ENCODE measurements around the gene SIRT7. TPM values are rescaled to one million over a fixed set of nuclear protein-coding genes. Genes with fewer than 3 reads are reported as not detected.
A peak's percentile ranks its signal among the peaks of the same experiment; 100 is the strongest.

The SIRT7 gene
- total RNA-seq, 3 donors from 2014 or later (not counting 1 experiment from before 2014, with no cell fraction given): 75.8 to 102 (median 94.9) TPM

DNA sequence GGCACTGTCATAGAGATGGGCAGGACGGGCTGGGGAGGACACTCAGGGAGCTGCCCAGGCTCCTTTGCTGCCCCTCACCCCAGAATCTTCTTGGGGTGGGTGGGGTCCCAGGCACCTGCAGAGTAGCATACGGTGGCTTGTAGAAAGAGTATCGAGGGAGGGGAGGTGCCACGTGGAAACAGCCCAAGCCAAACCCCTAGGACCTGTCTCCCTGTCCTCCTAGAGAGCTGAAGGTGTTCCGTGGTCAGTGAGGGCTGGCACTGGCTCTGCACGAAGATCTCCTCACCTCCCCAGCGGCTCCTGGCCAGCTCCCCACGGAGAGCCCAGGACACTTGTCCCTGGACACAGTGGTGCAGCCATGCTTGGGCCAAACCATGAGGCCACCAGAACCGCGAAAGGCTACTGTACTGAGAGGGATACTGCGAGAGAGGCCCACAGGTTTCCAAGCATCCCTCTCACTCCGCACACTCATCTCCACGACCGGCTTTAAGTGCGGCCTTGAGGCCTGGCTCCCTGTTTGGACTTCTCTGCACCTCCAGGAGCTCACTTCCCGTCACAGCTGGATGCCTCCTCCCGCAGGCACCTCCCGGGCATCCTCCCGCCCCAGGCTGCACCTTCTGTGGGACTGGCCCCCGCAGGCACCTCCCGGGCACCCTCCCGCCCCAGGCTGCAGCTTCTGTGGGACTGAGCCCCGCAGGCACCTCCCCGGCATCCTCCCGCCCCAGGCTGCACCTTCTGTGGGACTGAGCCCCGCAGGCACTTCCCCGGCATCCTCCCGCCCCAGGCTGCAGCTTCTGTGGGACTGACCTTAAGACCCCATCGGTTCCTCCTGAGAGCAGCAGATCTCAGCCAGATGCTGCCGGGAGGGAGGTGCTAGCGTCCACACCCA is 11.5 kb upstream of the SIRT7 start:
- Mint-ChIP-seq H3K36me3 (no peaks in the 10 kb centered on the region), H3K4me1 (peaks cover 5 to 10% of the 10 kb centered on the region in 2 donors), H3K27ac (peak overlapping the region in 1 of 2 donors; percentile 70), H3K27me3 (ENCODE audit: low read depth in 2 of 2) (peaks cover 0 to 17% of the 10 kb centered on the region in 2 donors), H3K4me3 (peak overlapping the region; percentile 28), H3K9me3 (no peaks in the 10 kb centered on the region)
- Histone ChIP-seq H3K4me3 (ENCODE audit: low read length) (no peak overlapping the region), H3K4me1 (ENCODE audit: control insufficient read depth, insufficient read depth, low read length) (peaks cover 31% of the 10 kb centered on the region), H3K9me3 (ENCODE audit: control insufficient read depth, insufficient read depth, low read length) (no peaks in the 10 kb centered on the region), H3K27me3 (ENCODE audit: control insufficient read depth, insufficient read depth, low read length) (peaks cover 13% of the 10 kb centered on the region), H3K36me3 (ENCODE audit: control insufficient read depth, insufficient read depth, low read length) (no peaks in the 10 kb centered on the region), H3K27ac (ENCODE audit: low read length) (no peak overlapping the region)
- DNase-seq (no peak), ATAC-seq (no peak)
- no peak for TF ChIP-seq CTCF (IDR thresholded peaks at IDR 0.05)
- WGBS (ENCODE audit: insufficient coverage): 94% methylated on average over 31 of the region's 31 CpGs
- intact Hi-C loops (cut with micrococcal nuclease): no loop called here

- Mint-ChIP-seq H3K27ac (peak overlapping the region; percentile 69 to 70), H3K4me3 (peak overlapping the region; percentile 40), H3K27me3 (ENCODE audit: low read depth in 2 of 2) (peaks cover 0 to 17% of the 10 kb centered on the region in 2 donors), H3K4me1 (peaks cover 5 to 15% of the 10 kb centered on the region in 2 donors), H3K36me3 (no peaks in the 10 kb centered on the region), H3K9me3 (no peaks in the 10 kb centered on the region)
- no peak for ATAC-seq
- no peak overlapping the region for H3K27ac ChIP-seq (ENCODE audit: low read length)
- H3K4me1 ChIP-seq (ENCODE audit: control insufficient read depth, insufficient read depth, low read length): peaks cover 39% of the 10 kb centered on the region
- WGBS (ENCODE audit: insufficient coverage): 24% methylated on average over 44 of the region's 44 CpGs
- intact Hi-C loops (cut with micrococcal nuclease): no loop called here
- peak in 1 of 2 donors; percentile 37 for DNase-seq
- H3K4me3 ChIP-seq (ENCODE audit: low read length): peak overlapping the region; percentile 20
- H3K9me3 ChIP-seq (ENCODE audit: control insufficient read depth, insufficient read depth, low read length): no peaks in the 10 kb centered on the region
- peaks cover 13% of the 10 kb centered on the region for H3K27me3 ChIP-seq (ENCODE audit: control insufficient read depth, insufficient read depth, low read length)
- H3K36me3 ChIP-seq (ENCODE audit: control insufficient read depth, insufficient read depth, low read length): no peaks in the 10 kb centered on the region
- no peak for TF ChIP-seq CTCF (IDR thresholded peaks at IDR 0.05)
These were observed 10.7 kb upstream of the SIRT7 start for GRCh38 chr17:81928544-81929252.

DNA sequence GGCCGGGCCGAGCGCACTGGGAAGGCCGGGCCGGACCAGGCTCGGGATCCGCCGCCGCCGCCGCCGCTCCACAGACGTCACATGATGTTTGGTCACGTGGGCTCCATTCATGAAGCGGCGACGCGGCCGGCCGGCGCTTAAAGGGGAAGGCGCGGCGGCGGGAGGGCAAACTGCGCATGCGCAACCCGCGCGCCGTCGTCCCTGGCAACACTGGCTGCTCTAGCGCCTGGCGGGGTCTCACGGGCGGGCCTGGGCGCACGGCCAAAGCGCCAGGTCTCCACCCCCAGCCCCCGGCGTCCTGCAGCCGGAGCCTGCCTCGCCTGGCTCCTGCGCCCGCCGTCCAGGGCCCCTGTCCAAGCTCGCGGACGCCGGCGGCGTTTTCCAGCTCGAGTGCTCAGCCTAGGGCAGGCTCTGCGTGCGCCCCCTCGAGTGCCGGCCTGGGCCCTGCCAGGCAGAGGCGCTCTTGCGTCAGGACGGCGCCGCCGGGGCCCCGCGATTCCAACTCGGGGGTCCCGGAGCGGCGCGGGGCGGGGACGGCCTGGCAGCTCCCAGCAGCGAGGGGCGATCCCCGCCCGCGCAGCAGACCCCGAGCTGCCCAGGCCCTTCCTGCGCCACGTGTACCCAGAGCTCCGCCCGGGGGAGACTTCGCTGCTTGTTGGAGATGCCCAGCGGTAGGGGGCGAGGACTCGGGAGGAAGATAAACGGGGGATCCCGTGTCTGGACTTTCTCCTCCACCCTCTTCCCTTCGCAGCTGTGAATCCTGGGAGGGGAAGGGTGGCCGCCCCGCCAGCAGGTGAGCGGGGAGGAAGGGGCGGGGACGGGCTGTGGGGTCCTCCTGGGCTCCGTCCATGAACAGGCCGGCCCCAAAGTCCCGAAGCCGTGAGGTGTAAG is 9.9 kb upstream of the SIRT7 start, which contains the start of gene MAFG:
TSS of gene MAFG (minus strand) at position 83 of the 891 bp plus-strand sequence. CDS start 4,550 bp downstream, outside the sequence.
- Histone ChIP-seq H3K4me1 (ENCODE audit: control insufficient read depth, insufficient read depth, low read length) (peaks cover 44% of the 10 kb centered on the region), H3K36me3 (ENCODE audit: control insufficient read depth, insufficient read depth, low read length) (no peaks in the 10 kb centered on the region), H3K27me3 (ENCODE audit: control insufficient read depth, insufficient read depth, low read length) (peaks cover 13% of the 10 kb centered on the region), H3K27ac (ENCODE audit: low read length) (peak within 1 kb of the TSS; percentile 57), H3K9me3 (ENCODE audit: control insufficient read depth, insufficient read depth, low read length) (no peaks in the 10 kb centered on the region), H3K4me3 (ENCODE audit: low read length) (peak within 1 kb of the TSS; percentile 47)
- H3K36me3 Mint-ChIP-seq: no peaks in the 10 kb centered on the region
- peak within 1 kb of the TSS; percentile 79 for H3K4me3 Mint-ChIP-seq
- ATAC-seq (peak; percentile 71 to 82 (median 81)), DNase-seq (peak; percentile 92 to 96)
- H3K9me3 Mint-ChIP-seq: no peaks in the 10 kb centered on the region
- peak; percentile 45 for TF ChIP-seq CTCF (IDR thresholded peaks at IDR 0.05)
- peak within 1 kb of the TSS; percentile 69 to 79 for H3K27ac Mint-ChIP-seq
- WGBS (ENCODE audit: insufficient coverage): under 1% methylated on average over 95 of the region's 98 CpGs
- H3K4me1 Mint-ChIP-seq: peaks cover 5 to 21% of the 10 kb centered on the region in 2 donors
- intact Hi-C loops (cut with micrococcal nuclease): no loop called here
- H3K27me3 Mint-ChIP-seq (ENCODE audit: low read depth in 2 of 2): peaks cover 0 to 20% of the 10 kb centered on the region in 2 donors
